ENCODE results near the gene FAM222A. TPM values are rescaled to one million over a fixed set of nuclear protein-coding genes. Genes with fewer than 3 reads are reported as not detected.

FAM222A gene
- total RNA-seq, 1 experiment from 2014 or later: 2.8 TPM

- Histone ChIP-seq H3K4ac (ENCODE audit: low read depth, low read length) (no peak overlapping the region), H4K5ac (ENCODE audit: insufficient read length, low read depth, low read length) (no peak overlapping the region), H3K79me2 (ENCODE audit: insufficient read depth, low read length) (no peaks in the 10 kb centered on the region), H3K18ac (ENCODE audit: insufficient read length, low read depth, low read length) (no peak overlapping the region), H3K9me3 (ENCODE audit: control insufficient read depth, low read depth, low read length) (no peaks in the 10 kb centered on the region), H4K91ac (ENCODE audit: insufficient read length, low read depth, low read length) (no peak overlapping the region), H3K23me2 (ENCODE audit: insufficient read length, low read depth, low read length, poor library complexity, severe bottlenecking) (no peaks in the 10 kb centered on the region), H3K56ac (ENCODE audit: insufficient read length, low read depth, low read length) (no peak overlapping the region), H3K79me1 (ENCODE audit: insufficient read depth, low read depth, low read length, poor library complexity, severe bottlenecking) (no peaks in the 10 kb centered on the region), H4K20me1 (ENCODE audit: control insufficient read depth, insufficient read depth, insufficient read length) (no peaks in the 10 kb centered on the region), H4K8ac (replicated peaks; ENCODE audit: insufficient read length, low read depth, low read length) (no peak overlapping the region), H3K4me2 (ENCODE audit: insufficient read depth, insufficient read length, low read length) (no peak overlapping the region), H2AK5ac (ENCODE audit: insufficient read length, low read length) (no peak overlapping the region), H3K27ac (ENCODE audit: insufficient read length, low read depth, low read length) (no peak overlapping the region), H2BK5ac (ENCODE audit: insufficient read length, low read length) (no peak overlapping the region), H2BK12ac (ENCODE audit: insufficient read length, low read depth, low read length) (no peak overlapping the region), H3K9ac (ENCODE audit: extremely low read depth, insufficient read length, low read length) (no peak overlapping the region), H3K4me1 (ENCODE audit: insufficient read depth, low read length) (no peaks in the 10 kb centered on the region), H3T11ph (ENCODE audit: low read length) (no peak overlapping the region), H2AFZ (ENCODE audit: low read length) (no peak overlapping the region), H2BK120ac (ENCODE audit: low read depth, low read length, poor library complexity, severe bottlenecking) (no peak overlapping the region), H3K14ac (ENCODE audit: insufficient read depth, low read length) (no peak overlapping the region), H3K27me3 (ENCODE audit: insufficient read depth, low read length) (peaks cover 2% of the 10 kb centered on the region; the same call in 1 of the 2 replicates), H3K23ac (ENCODE audit: insufficient read length, low read depth, low read length) (no peak overlapping the region), H2BK20ac (ENCODE audit: low read depth, low read length, poor library complexity, severe bottlenecking) (no peak overlapping the region), H2BK15ac (ENCODE audit: low read depth, low read length) (no peak overlapping the region)
- no peak for TF ChIP-seq CTCF (conservative IDR thresholded peaks at IDR 0.05)
- Mint-ChIP-seq H3K27ac (no peak overlapping the region), H3K4me1 (peaks cover 13 to 33% of the 10 kb centered on the region in 2 experiments), H3K4me3 (no peak overlapping the region), H3K9me3 (no peaks in the 10 kb centered on the region; a peak in 1 of 5 replicates), H3K36me3 (ENCODE audit: insufficient read depth in 1 of 3, low read depth in 3 of 3) (no peaks in the 10 kb centered on the region), H3K27me3 (ENCODE audit: low read depth) (peaks cover 13% of the 10 kb centered on the region)
- WGBS (ENCODE audit: extremely low coverage, insufficient read length, low lambda C conversion rate): no CpG with 5 or more reads among the region's 4 CpGs
- DNase-seq: no peak
These were observed 6.2 kb upstream of the FAM222A start for GRCh38 chr12:109707470-109707821.

Data from H9 (cell line).